Breast epithelium (tissue), 4 donors: ENCODE data around the gene ADCY2. TPM values are rescaled to one million over a fixed set of nuclear protein-coding genes. Genes with fewer than 3 reads are reported as not detected.

ENCODE experiments used
- DNase-seq, 2 donors: peaks; one replicate each; pipeline ENCODE4 v3.0.0-alpha.2; 2019; ENCODE audit warnings: low spot score in 2 of 2
- H3K27ac ChIP-seq, 2 donors: fragments of 200-600 bp; sonication (generic) in 1 of 2; one replicate each; pipeline ENCODE4 v1.5.1; 2016 to 2019; ENCODE audit warnings: mild to moderate bottlenecking in 1 of 2
- H3K27me3 ChIP-seq, 2 donors: fragments of 200-600 bp; sonication (generic) in 1 of 2; one replicate each; pipeline versions ENCODE4 v1.5.1 to v1.6.0; 2017 to 2019; ENCODE audit warnings: control low read depth in 1 of 2, mild to moderate bottlenecking in 1 of 2
- H3K36me3 ChIP-seq: fragments of 200-600 bp; one replicate; pipeline ENCODE4 v1.5.1; 2019
- H3K4me1 ChIP-seq, 2 donors: fragments of 200-600 bp; sonication (generic); one replicate each; pipeline ENCODE4 v1.5.1; 2016 to 2019; ENCODE audit warnings: control low read depth in 1 of 2
- H3K4me3 ChIP-seq, 3 donors: fragments of 200-600 bp; sonication (generic); 1 replicate in 2 of 3; 2 replicates in 1 of 3; pipeline ENCODE4 v1.5.1; 2016 to 2019; ENCODE audit warnings: mild to moderate bottlenecking in 3 of 3, moderate library complexity in 2 of 3
- H3K9me3 ChIP-seq, 2 donors: fragments of 200-600 bp; sonication (generic) in 1 of 2; one replicate each; pipeline ENCODE4 v1.5.1; 2016 to 2019; ENCODE audit warnings: control low read depth in 1 of 2
- POLR2A ChIP-seq: fragments of 450-650 bp; IDR thresholded peaks from one replicate; pipeline ENCODE4 v1.6.1; 2016; ENCODE audit warnings: antibody characterized with exemption, mild to moderate bottlenecking, moderate library complexity
- POLR2AphosphoS5 ChIP-seq, 3 donors: sonication (generic); formaldehyde crosslinking; IDR thresholded peaks; one replicate each; pipeline ENCODE4 v1.6.1; 2017; ENCODE audit warnings: antibody characterized with exemption in 3 of 3
- intact Hi-C: fragments of 100-400 bp; cut with DNase I; formaldehyde crosslinking; loops from one replicate; pipeline ENCODE4 v1.15.1; 2023; ENCODE audit warnings: low total_unique reads
- total RNA-seq, 3 donors: library from RNA; depleted of rRNA; stranded (reverse); fragments of >200 nt; gene quantifications; one replicate each; pipeline ENCODE4 v1.1.0, GENCODE V29; 2016
- TF ChIP-seq, protein P1 (sequence below), 3 donors: fragments of 450-650 bp; IDR thresholded peaks; one replicate each; pipeline ENCODE4 v1.5.1; 2016 to 2017; ENCODE audit warnings: antibody characterized with exemption in 3 of 3, mild to moderate bottlenecking in 3 of 3, moderate library complexity in 3 of 3

The ADCY2 gene
- 10 to 100 TPM in 1 of 3 donors, 1 to 10 TPM in 2; 3.8 to 30.1 (median 4.9) TPM for total RNA-seq

DNA sequence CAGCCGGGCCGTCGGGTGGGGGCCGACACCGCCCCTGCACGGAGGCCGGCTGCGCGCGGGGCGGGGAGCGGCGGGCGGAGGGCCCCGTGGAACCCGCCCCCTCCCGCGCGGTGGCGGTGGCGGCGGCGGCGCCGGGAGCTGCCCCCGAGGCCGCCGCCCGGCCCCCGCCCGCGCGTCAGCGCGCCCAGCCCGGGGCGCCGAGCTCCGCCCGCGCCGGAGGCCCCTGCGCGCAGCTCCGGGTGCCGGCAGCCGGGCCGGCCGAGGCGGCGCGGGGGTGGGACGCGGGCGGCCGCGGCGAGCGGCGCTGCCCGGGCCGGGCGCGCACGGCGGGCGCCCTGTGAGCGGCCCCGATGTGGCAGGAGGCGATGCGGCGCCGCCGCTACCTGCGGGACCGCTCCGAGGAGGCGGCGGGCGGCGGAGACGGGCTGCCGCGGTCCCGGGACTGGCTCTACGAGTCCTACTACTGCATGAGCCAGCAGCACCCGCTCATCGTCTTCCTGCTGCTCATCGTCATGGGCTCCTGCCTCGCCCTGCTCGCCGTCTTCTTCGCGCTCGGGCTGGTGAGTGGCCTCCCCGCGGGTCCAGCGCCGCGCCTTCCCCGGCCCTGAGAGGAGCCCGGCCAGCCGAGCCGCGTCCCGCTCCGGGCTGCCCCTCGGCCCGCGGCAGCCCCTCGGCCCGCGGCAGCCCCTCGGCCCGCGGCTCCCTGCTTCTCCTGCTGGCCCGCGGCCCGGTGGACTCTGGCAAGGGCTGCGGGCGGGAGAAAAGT, at the start of gene ADCY2:
Gene ADCY2 (plus strand): TSS at position 192 of the 766 bp plus-strand sequence. CDS start 159 bp downstream, at position 351.
- DNase-seq, result no peak
- intact Hi-C loops, result no loop called here
- no peaks in the 10 kb centered on the region for H3K4me1 ChIP-seq
- H3K4me3 ChIP-seq, result peak within 1 kb of the TSS; percentile 57 to 67 (median 65)
- H3K36me3 ChIP-seq, result no peaks in the 10 kb centered on the region
- H3K27ac ChIP-seq, result peak within 1 kb of the TSS in 1 of 2 donors; percentile 70
- no peak for TF ChIP-seq POLR2AphosphoS5 (IDR thresholded peaks at IDR 0.05)
- TF ChIP-seq POLR2A, result no peak
- TF ChIP-seq, protein P1, sequence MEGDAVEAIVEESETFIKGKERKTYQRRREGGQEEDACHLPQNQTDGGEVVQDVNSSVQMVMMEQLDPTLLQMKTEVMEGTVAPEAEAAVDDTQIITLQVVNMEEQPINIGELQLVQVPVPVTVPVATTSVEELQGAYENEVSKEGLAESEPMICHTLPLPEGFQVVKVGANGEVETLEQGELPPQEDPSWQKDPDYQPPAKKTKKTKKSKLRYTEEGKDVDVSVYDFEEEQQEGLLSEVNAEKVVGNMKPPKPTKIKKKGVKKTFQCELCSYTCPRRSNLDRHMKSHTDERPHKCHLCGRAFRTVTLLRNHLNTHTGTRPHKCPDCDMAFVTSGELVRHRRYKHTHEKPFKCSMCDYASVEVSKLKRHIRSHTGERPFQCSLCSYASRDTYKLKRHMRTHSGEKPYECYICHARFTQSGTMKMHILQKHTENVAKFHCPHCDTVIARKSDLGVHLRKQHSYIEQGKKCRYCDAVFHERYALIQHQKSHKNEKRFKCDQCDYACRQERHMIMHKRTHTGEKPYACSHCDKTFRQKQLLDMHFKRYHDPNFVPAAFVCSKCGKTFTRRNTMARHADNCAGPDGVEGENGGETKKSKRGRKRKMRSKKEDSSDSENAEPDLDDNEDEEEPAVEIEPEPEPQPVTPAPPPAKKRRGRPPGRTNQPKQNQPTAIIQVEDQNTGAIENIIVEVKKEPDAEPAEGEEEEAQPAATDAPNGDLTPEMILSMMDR (IDR thresholded peaks at IDR 0.05), result no peak
- no peaks in the 10 kb centered on the region for H3K9me3 ChIP-seq
- peaks cover 0 to 4% of the 10 kb centered on the region in 2 donors for H3K27me3 ChIP-seq

DNA sequence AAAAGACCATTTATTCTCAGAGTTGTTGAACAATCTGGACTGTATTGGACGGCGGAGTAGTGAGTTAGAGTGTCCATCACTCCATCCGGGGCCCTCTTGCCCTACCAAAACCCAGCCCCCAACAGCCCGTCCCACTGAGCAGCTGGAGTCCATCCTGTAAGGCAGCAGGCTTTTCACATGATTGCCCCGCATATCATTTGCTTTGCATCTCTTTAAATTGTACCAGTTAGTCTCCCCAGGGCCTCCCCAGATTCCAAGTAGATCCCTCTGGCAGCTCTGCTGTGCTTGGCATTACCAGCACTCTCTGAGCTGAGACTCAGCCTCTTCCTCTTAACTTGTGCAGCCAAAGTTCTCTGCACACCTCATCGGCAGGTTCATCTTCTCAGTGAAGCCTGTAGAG, 48.6 kb upstream of the ADCY2 start:
- no peaks in the 10 kb centered on the region for H3K27me3 ChIP-seq
- no peak overlapping the region for H3K27ac ChIP-seq
- peaks cover 3 to 6% of the 10 kb centered on the region in 2 donors for H3K9me3 ChIP-seq
- no peak for TF ChIP-seq POLR2A
- TF ChIP-seq, protein P1 (IDR thresholded peaks at IDR 0.05), result no peak
- TF ChIP-seq POLR2AphosphoS5 (IDR thresholded peaks at IDR 0.05), result no peak
- no peaks in the 10 kb centered on the region for H3K4me1 ChIP-seq
- no peak overlapping the region for H3K4me3 ChIP-seq
- intact Hi-C loops, result no loop called here
- no peaks in the 10 kb centered on the region for H3K36me3 ChIP-seq
- DNase-seq, result no peak

DNA sequence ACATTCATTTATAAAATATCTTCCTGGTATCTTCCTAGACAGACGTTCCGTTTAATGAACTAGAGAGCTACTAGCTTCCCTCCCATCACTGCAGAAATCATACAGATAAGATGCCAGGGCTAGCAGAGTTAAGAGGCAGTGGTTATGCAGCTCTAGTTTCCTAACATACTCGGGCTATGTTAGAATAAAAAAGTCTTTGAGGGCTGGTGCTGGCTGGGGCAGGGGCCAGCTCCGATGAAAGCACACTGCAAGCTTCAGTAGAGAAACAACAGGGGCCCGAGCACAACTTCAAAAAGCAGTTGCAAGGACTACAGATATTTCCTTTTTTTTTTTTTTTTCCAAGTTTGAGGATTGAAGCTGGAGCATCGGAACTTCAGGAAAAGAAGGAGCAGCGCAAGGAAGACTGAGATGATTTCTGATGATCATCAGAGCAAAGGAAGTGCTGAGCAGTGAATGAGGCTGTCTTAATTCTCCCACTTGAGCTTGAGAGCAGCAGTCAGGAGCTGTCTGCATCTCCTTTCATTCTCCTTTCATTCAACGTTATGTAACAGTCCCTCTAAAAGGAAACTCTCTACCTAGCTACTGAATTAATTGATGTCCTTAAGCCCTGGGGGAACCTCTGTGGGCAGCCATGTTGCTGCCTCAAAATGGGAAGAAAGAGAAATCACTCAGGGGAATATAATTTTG, 47.6 kb upstream of the ADCY2 start:
- Histone ChIP-seq H3K27ac (no peak overlapping the region), H3K36me3 (no peaks in the 10 kb centered on the region), H3K27me3 (no peaks in the 10 kb centered on the region), H3K9me3 (peaks cover 0 to 3% of the 10 kb centered on the region in 2 donors), H3K4me1 (no peaks in the 10 kb centered on the region), H3K4me3 (no peak overlapping the region)
- TF ChIP-seq POLR2A (no peak), POLR2AphosphoS5 (IDR thresholded peaks at IDR 0.05) (no peak)
- TF ChIP-seq, protein P1 (IDR thresholded peaks at IDR 0.05), result no peak
- DNase-seq, result no peak
- intact Hi-C loops, result no loop called here

DNA sequence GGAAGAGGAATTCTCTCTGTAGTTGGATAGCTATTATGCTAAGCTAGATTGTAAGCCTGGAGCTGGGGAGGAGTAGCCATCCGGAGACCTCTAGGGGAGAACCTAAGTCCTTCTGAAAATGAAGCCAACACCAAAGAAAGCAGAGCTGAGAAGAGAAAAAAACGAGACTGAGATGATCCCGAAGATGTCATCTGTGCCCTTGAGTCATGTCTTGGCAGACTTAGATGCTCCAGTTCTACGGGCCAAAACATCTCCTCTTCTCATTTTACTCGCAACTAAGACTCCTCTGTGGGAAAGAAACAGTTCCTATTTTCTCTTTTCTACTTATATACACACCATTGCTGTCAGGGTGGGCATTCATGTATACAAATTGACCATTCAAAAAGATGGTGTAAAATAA, 34.3 kb upstream of the ADCY2 start:
- intact Hi-C loops, result no loop called here
- Histone ChIP-seq H3K4me1 (no peaks in the 10 kb centered on the region), H3K27me3 (no peaks in the 10 kb centered on the region), H3K27ac (no peak overlapping the region), H3K36me3 (no peaks in the 10 kb centered on the region), H3K4me3 (no peak overlapping the region), H3K9me3 (peaks cover 0 to under 1% of the 10 kb centered on the region in 2 donors)
- DNase-seq, result no peak
- TF ChIP-seq POLR2AphosphoS5 (IDR thresholded peaks at IDR 0.05) (no peak), POLR2A (no peak)
- TF ChIP-seq, protein P1 (IDR thresholded peaks at IDR 0.05), result no peak

DNA sequence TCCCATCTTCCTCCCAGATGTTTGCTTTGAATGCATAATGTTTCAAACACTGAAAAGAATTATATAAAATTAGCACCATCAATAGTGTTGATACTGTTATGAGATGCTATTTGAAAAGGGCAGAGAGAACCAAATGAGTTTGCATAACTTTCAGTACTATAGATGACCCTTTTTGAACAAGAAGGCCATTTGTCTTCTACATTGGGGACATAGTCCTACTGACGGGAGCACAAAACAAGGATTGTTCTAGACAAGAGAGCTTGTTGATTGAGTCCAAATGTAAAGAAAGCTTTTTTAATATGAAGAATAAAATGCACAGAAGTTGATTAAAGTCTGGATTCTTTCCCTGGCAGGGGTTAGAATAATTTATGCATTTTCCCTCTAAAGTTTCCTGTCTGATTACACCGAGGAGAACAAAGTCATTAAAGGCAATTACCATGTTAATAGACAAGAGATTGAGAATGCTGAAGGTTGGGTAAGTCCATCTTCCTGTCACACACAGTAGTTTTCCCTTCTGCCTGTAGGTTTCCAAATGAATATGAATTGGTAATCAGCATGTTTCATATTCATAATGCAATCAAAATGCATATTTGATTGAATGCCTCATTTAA, 32.8 kb upstream of the ADCY2 start:
- TF ChIP-seq, protein P1 (IDR thresholded peaks at IDR 0.05), result no peak
- TF ChIP-seq POLR2A (no peak), POLR2AphosphoS5 (IDR thresholded peaks at IDR 0.05) (no peak)
- no peaks in the 10 kb centered on the region for H3K27me3 ChIP-seq
- no peak for DNase-seq
- no peak overlapping the region for H3K4me3 ChIP-seq
- intact Hi-C loops, result no loop called here
- H3K36me3 ChIP-seq, result no peaks in the 10 kb centered on the region
- H3K4me1 ChIP-seq, result no peaks in the 10 kb centered on the region
- H3K27ac ChIP-seq, result no peak overlapping the region
- H3K9me3 ChIP-seq, result no peaks in the 10 kb centered on the region
